SKM-1 (cell line): ENCODE results near the gene CCP110.
A peak's percentile ranks its signal among the peaks of the same experiment; 100 is the strongest.
"Not testable (repeated sequence)": the region's sequence is repeated elsewhere in the genome, so short reads cannot be mapped to it uniquely, and the experiment has no call there.

Source experiments
- DNase-seq: peaks from one replicate; lab custom pipeline; 2025; ENCODE audit not compliant: unreplicated experiment; lab: John Stamatoyannopoulos, UW

Gene CCP110

DNA sequence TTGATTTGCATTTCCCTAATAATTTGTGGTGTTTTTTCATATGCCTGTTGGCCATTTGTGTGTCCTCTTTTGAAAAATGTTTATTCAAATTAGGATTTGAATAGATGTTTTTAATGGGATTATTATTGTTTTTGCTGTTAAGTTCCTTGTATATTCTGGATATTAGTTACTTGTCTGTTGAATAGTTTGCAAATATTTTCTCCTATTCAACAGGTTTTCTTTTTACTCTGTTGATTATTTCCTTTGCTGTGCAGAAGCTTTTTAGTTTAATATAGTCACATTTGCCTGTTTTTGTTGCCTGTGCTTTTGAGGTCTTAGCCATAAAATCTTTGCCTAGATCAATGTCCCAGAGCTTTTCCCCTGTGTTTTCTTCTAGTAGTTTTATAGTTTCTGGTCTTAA, 11.4 kb upstream of the CCP110 start:
- DNase-seq: no peak

DNA sequence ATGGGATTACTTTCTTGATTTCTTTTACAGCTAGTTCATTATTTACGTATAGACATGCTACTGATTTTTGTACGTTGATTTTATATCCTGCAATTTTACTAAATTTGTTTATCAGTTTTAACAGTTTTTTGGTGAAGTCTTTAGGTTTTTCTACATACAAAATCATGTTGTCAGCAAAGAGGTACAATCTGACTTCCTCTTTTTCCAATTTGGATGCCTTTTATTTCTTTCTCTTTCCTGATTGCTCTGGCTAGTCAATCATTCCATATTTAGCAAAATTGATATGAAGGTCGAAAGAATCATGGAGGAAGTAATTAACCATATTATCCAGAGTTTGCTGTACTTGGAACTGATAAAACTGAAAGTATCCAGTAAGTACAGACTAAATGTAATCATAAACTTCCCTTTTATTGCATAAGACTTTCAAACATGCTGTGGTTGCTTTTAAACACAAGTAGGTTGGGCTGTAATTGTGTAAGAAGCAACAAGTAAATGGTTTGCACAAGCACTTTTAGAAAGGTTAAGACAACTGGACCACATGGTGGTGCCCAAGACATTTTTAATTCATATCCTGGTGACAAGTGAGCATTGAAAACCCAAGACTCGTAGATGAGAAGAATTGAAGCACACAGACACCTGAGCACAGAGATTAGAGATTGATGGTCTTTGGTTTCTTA, 10.2 kb upstream of the CCP110 start:
- DNase-seq: peak; percentile 70

- DNase-seq: no peak
Observed at GRCh38 chr16:19515757-19516156, 8.0 kb upstream of the CCP110 start.

GRCh38 chr16:19517424-19518089, 6.2 kb upstream of the CCP110 start:
- no peak for DNase-seq

DNA sequence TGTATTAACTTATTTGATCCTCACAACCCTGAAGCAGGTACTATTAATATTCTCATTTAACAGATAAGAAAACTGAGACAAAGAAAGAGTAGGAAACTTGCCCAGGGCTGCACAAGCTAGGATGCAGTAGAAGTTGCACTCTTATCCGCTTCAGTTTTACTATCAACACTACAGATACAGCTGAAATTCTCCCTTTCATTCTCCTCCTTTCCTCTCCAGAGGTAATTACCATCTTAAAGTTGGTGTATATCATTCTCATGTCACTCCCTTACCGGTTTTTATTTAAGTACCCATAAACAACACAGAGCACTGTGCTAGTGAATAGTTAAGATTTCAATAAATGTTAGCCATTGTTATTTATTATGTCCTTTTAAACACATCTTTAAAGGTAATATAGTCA, 5.4 kb upstream of the CCP110 start:
- no peak for DNase-seq

DNA sequence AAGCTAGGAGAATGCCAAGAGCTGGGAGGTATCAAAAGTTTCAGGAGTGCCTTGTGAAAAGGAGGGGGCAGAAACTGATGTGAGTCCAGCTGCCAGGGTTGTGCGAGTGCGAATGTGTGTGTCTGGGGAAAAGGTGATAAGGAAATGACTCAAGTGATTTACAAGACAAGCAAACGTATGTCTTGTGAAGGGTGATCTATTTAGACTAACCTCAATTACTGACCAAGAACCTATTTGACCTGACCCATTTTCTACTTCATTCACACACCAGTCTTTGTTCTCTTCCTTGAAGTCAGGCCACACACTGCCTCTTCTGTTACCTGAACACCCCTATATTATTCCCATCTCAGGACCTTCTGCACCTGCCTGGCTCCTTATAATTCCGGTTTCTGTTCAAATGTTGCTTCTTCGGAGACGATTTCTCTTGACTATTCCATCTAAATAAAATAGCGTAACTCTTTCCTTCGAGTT, 2.8 kb upstream of the CCP110 start:
- no peak for DNase-seq

DNA sequence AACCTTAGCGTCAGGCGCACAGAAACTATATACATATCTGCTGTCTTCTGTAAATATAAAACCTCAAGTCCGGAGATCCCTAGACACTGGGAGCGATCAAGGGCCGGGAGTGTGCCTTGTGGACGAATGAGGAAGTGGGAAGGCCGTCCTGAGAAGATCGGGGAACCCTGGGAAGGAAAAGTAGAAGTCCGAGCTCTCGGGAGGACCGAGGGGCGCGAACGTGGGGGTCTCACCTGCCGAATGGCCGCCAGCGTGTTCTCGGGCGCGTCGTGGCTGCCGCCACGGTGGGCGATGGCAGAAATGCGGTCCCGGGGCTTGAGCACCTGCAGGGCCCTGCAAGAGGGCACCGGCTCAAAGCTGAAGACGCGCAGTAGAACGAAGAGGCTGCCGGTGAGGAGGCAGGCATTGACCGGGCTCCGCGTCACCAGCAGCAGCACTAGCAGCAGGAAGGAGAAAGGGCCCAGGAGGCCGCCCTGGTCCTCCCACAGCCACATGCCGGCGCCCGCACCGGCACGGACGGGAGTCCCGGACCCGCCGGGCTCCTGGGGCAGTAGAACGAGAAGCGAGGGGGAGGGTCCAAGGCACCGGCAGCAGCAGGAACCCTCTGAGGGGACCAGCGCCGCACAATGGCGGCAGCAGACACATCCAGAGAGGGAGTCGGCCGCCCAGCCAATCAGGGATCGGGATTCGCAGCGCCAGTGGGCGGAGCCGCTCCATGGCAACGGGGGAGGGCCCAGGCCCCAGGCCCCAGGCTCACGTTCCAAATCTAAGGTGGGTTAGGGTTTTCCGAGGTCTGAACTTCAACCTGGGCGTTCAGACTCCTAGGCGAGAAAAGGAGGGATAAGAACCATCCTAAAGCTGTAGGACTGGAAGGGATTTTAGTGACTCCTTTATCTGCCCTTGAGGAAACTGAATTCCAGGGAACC, 2.0 kb upstream of the CCP110 start, which contains the start of gene GDE1:
Gene GDE1 (minus strand): TSS at position 628 of the 926 bp plus-strand sequence. CDS start 134 bp downstream, at position 494.
- peak; percentile 89 for DNase-seq

- no peak for DNase-seq
Observed at GRCh38 chr16:19522397-19522732, 1.4 kb upstream of the CCP110 start.

DNA sequence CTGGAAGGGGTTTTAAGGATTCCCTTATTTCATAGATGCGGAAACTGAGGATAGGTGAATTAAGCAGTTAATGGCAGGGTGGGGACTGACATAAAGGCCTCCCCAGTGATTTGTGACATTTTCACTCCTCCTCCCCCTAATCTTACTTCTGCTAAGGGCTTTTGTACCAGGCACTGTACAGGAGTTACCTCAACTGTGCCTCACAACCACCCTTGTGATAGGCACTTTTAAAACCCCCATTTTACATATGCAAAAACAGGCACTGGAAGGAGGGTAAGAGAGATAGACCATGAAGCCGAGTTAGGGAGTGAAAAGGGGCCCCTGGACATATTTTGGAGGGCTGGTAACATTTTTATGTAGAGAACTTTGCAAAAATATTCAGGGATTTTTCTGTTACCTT, 982 bp upstream of the CCP110 start:
- no peak for DNase-seq

- DNase-seq: no peak
Observed at GRCh38 chr16:19523184-19523558, 571 bp upstream of the CCP110 start.

DNA sequence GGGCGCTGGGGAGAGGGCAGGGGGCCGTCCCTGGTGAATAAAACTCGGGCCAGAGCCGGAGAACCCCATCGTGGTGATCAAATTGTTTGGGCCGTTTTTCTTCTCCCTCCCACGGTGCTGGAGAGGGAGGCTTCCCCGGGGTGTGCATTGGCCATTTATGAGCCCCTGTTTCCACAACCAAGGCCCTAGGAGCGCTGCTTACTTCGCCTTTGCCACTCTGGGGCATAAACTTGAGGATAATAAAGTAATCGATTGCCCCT, 544 bp downstream of the CCP110 start:
- DNase-seq: no peak

DNA sequence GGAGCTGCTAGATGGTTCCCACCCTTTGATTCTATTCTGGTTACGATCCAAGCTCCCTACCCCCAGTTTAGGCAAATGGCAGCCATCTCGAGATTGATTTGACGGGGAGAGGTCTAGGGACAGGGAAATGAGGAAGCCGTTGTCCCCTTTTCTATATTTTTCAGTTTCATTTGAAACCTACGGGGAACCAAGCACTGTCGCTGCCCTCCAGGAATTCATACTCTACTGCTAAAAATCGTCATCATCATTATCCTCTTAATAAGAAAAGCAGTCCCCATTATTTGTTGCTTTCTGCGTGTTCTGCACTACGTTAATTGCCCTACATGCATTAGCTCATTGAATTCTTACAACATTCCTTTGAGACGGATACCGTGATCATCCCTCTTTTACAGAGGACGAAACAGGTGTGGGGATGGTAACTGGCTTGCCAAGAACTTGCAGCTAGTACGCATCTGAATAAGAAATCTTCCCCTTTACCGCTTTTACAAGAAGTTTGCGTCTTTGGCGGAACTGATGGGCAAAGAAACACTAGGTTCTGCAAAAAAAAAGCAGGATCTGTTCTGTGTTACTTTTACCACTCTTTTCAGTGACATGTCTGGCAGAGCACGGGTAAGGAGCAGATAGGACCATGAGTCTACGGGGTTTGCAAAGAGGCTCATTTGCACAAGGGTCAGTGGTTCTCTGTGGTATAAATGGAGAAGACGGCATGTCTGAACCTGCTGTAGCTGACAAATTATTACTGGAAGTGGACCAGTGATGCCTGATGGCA, 1.1 kb downstream of the CCP110 start:
- DNase-seq: no peak

DNA sequence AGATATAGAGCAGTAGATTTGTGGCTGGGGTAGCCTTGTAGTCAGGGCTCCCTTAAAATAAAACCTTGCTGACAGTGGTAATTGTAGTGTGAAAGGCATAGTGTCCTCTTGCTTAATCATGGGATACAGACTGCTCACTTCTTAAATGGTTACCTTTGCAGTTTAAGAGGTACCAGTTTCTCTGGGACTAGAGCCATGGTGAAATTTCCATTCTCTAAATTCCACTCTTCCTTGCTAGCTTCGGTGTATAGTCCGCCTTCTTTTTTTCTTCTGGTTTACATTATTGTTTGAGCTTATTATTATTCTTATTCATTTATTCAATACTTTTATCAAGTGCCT, 1.6 kb downstream of the CCP110 start:
- DNase-seq: no peak

- no peak for DNase-seq
Observed at GRCh38 chr16:19527161-19527560, 3.4 kb downstream of the CCP110 start.

GRCh38 chr16:19528666-19529065, 4.9 kb downstream of the CCP110 start:
- DNase-seq: no peak

DNA sequence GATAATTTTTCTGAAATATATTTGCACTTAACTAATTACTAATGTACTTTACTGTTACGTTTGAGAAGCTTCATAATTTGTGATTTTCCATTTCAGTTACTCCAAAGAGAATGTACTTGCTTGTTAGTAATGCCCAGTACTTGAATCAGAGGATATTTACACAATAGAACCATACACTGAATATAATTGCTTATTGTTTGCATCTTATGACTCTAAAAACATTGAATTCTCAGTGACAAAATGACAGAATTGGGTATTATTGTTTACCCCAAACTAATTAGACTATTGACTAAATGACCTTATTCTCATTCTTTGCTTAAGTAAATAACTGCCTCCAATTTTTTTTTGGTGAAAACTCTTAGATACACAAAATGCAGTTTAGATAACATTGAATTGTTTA, 8.9 kb downstream of the CCP110 start:
- no peak for DNase-seq

- DNase-seq: no peak
Observed at GRCh38 chr16:19540241-19540970, 16.7 kb downstream of the CCP110 start.

DNA sequence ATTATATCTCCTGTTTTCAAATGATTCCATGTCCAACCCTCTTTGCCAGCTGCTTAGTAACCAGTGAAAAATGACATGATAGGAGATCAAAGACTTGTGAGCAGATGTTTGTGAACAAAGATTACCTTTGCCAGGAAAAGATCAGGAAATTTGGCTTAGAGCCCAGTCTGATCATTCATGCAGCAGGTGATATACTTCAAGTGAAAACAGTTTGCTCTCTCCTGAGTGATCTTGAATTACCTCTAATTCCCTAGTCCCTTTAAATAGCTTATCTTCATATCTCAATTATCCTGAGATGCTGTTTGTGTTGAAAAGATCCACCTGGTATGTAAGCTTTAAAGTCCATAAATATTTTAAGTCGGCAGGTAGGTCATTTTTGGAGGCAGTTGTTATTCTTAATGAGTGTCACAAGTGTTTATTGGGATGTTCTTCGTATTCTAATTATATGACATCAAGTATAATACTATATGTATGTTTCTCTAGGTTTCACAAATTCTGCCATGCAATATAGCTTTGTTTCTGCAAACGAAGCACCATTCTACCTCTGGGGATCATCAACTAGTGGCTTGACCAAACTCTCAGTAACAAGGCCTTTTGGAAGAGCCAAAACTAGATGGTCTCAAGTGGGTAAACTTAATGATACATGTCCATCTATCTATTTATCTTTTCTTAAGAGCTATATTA, 18.5 kb downstream of the CCP110 start:
- no peak for DNase-seq

DNA sequence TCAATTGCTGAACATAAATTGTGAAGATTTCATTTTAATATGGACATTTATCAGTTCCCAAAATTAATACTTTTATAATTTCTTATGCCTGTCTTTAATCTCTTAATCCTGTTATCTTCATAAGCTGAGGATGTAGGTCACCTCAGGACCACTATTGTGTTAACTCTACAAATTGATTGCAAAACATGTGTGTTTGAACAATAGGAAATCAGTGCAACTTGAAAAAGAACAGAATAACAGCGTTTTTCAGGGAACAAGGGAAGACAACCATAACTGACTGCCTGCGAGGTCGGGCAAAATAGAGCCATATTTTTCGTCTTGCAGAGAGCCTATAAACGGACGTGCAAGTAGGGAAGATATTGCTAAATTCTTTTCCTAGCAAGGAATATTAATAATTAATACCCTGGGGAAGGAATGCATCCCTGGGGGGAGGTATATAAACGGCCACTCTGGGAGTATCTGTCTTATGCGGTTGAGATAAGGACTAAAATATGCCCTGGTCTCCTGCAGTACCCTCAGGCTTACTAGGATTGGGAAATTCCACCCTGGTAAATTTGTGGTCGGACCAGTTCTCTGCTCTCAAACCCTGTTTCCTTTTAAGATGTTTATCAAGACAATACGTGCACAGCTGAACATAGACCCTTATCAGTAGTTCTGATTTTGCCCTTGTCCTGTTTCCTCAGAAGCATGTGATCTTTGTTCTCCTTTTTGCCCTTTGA, 19.7 kb downstream of the CCP110 start:
- DNase-seq: not testable (repeated sequence)

DNA sequence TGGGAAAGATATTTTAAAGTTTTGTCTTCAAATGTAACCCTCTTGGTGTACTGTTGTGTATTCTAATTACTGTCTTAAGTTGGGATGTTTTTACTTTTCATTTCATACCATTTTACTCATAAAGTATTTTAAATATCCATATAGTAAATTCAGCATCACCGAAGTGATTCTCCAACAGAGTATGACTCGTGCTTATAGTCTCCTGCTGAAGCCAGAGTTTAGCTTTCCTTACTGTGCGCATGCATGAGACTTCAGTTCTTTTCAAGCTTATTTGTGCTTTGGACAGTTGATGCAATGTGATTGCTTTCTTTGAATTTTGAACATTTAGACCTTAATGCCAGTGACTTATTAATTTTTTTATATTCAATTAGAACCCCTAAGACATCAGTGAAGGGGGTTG, 24.4 kb downstream of the CCP110 start:
- DNase-seq: no peak
